OCI-LY7 (cell line): ENCODE results near the gene MYCT1. TPM values are rescaled to one million over a fixed set of nuclear protein-coding genes. Genes with fewer than 3 reads are reported as not detected.

Experiments
- BruUV-seq: library from RNA; stranded (reverse); fragments of 400-500 nt; replicated peaks from 2 replicates; lab custom pipeline; 2021; lab: Mats Ljungman, UMichigan
- CTCF ChIA-PET: fragments of 300-600 bp; sonication (Branson Sonifier 250); formaldehyde crosslinking; loops from one replicate; lab custom pipeline; 2022; ENCODE audit warnings: antibody characterized with exemption; ENCODE audit not compliant: unreplicated experiment; lab: Charles Lee
- POLR2A ChIA-PET: fragments of 300-600 bp; sonication (Branson Sonifier 250); formaldehyde crosslinking; loops from one replicate; lab custom pipeline; 2022; ENCODE audit warnings: antibody characterized with exemption; lab: Charles Lee
- DNase-seq: peaks from one replicate; pipeline ENCODE4 v3.0.0-alpha.2; 2015; ENCODE audit warnings: low spot score
- H2AFZ ChIP-seq: fragments of 200-600 bp; sonication (generic), shearing (Covaris generic); 2 replicates; pipeline ENCODE4 v1.6.1; 2014; ENCODE audit warnings: mild to moderate bottlenecking, antibody characterized with exemption, low read length, moderate library complexity
- H3K27ac ChIP-seq: fragments of 200-600 bp; sonication (generic); 2 replicates; pipeline ENCODE4 v1.5.1; 2014; ENCODE audit warnings: mixed run types, low read depth, mild to moderate bottlenecking, moderate library complexity, low read length, inconsistent platforms; ENCODE audit not compliant: poor library complexity, severe bottlenecking
- H3K36me3 ChIP-seq: fragments of 200-600 bp; sonication (generic); 2 replicates; pipeline ENCODE4 v1.6.1; 2014; ENCODE audit warnings: mild to moderate bottlenecking, antibody characterized with exemption, low read length, moderate library complexity, mixed read lengths; ENCODE audit not compliant: insufficient read depth
- H3K4me1 ChIP-seq: fragments of 200-600 bp; sonication (generic); 2 replicates; pipeline ENCODE4 v1.5.1; 2014; ENCODE audit warnings: mild to moderate bottlenecking, low read length; ENCODE audit not compliant: insufficient read depth, poor library complexity, severe bottlenecking
- H3K4me2 ChIP-seq: fragments of 200-600 bp; sonication (generic); 2 replicates; pipeline ENCODE4 v1.6.1; 2014; ENCODE audit warnings: mild to moderate bottlenecking, low read length
- H3K4me3 ChIP-seq: fragments of 200-600 bp; sonication (generic); 2 replicates; pipeline ENCODE4 v1.5.1; 2014; ENCODE audit warnings: mild to moderate bottlenecking, low read depth, low read length; ENCODE audit not compliant: poor library complexity, severe bottlenecking
- H3K79me2 ChIP-seq: fragments of 200-600 bp; sonication (generic); 2 replicates; pipeline ENCODE4 v1.6.1; 2016; ENCODE audit warnings: low read depth, mild to moderate bottlenecking, low read length, moderate library complexity, mixed read lengths; ENCODE audit not compliant: insufficient read depth
- H3K9me2 ChIP-seq: fragments of 200-600 bp; sonication (generic); 2 replicates; pipeline ENCODE4 v1.6.1; 2016; ENCODE audit warnings: mild to moderate bottlenecking, low read length, mixed read lengths; ENCODE audit not compliant: insufficient read depth
- H3K9me3 ChIP-seq: fragments of 200-600 bp; sonication (generic); 2 replicates; pipeline ENCODE4 v1.6.1; 2014; ENCODE audit warnings: mild to moderate bottlenecking, mixed run types, low read length, mixed read lengths
- H4K20me1 ChIP-seq: fragments of 200-600 bp; sonication (generic); 2 replicates; pipeline ENCODE4 v1.6.1; 2014; ENCODE audit warnings: mild to moderate bottlenecking, antibody characterized with exemption, low read length, moderate library complexity, mixed read lengths; ENCODE audit not compliant: insufficient read depth
- CTCF ChIP-seq: fragments of 200-600 bp; sonication (generic); conservative IDR thresholded peaks from 2 replicates; pipeline ENCODE4 v1.5.1; 2014; ENCODE audit warnings: mild to moderate bottlenecking, antibody characterized with exemption, low read length, moderate library complexity, mixed read lengths
- EZH2phosphoT487 ChIP-seq: fragments of 200-600 bp; sonication (generic); IDR thresholded peaks from 2 replicates; pipeline ENCODE4 v1.6.1; 2018; ENCODE audit warnings: low read depth, borderline replicate concordance, mild to moderate bottlenecking, mixed run types, antibody characterized with exemption, low read length, moderate library complexity, mixed read lengths
- intact Hi-C: fragments of 100-400 bp; cut with micrococcal nuclease; formaldehyde crosslinking; loops from one replicate; pipeline ENCODE4 v1.10.0; 2022; ENCODE audit not compliant: unreplicated experiment
- total RNA-seq, 2 experiments: library from RNA; depleted of rRNA in 1 of 2; stranded (reverse); fragments of >200 nt in 1 of 2; shearing (Covaris generic) in 1 of 2; gene quantifications; 2 replicates each; pipeline ENCODE4 v1.2.3, GENCODE V29; 2014 to 2022

The MYCT1 gene
- total RNA-seq, 2 experiments from 2014 or later, result 0.47 to 3.5 TPM

DNA sequence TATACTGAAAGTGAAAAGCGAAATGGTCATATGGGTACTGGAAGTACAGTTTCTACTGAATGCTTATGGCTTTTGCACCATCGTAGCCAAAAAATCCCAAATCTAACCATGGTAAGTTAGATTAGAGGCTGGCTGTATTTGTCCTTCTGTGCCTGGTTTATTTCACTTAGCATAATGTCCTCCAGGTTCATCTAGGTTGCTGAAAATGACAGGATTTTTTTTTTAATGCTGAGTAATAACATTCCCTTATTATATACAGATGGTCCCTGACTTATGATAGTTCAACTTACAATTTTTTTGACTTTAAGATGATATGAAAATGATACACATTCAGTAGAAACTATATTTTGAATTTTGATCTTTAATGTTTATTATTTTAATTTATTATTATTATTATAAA, 7.6 kb downstream of the MYCT1 start:
- no TSS peak for BruUV-seq
- POLR2A ChIA-PET, result interaction anchor here (0.7 to 1.3 kb wide), 4 partner anchors 19 to 155 kb away, joined by 3 to 4 read pairs (median 4); no protein-coding TSS in a partner anchor
- H3K27ac ChIP-seq, result no peak overlapping the region
- no peak overlapping the region for H2AFZ ChIP-seq
- no peaks in the 10 kb centered on the region for H4K20me1 ChIP-seq
- H3K36me3 ChIP-seq, result 0 out of 2 replicates have a peak, but pooled peaks cover 3% of the 10 kb centered on the region
- peaks cover 11% of the 10 kb centered on the region for H3K4me1 ChIP-seq
- no peak for DNase-seq
- intact Hi-C loops, result no loop called here
- CTCF ChIA-PET, result no interaction called here
- TF ChIP-seq CTCF (no peak), EZH2phosphoT487 (no peak)
- no peaks in the 10 kb centered on the region for H3K79me2 ChIP-seq
- peaks cover 11% of the 10 kb centered on the region; the same call in 1 of the 2 replicates for H3K9me3 ChIP-seq
- no peak overlapping the region for H3K4me3 ChIP-seq
- no peaks in the 10 kb centered on the region for H3K9me2 ChIP-seq
- no peak overlapping the region for H3K4me2 ChIP-seq

DNA sequence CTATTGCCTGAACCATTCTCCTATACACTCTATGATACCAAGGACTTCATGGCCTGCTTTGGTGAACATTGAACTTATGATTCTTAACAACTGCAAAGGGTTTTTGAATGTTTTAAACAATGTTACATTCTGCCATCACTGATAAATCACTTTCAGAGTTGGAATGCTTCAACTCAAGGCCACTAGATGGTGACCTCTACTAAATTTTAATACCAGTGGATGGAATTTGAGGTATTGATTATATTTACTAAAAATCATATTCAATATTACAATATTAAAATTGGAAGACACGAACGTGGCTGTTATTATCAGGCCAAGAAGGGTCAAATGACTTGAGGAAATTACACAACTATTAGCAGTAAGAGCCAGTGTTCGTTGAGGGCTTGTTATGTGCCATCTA, 18.6 kb downstream of the MYCT1 start:
- Histone ChIP-seq H3K9me2 (no peaks in the 10 kb centered on the region; the same call in 1 of the 2 replicates), H3K36me3 (no peaks in the 10 kb centered on the region), H3K27ac (no peak overlapping the region), H2AFZ (no peak overlapping the region), H3K4me3 (no peak overlapping the region), H3K9me3 (peaks cover 6% of the 10 kb centered on the region; the same call in 1 of the 2 replicates), H3K4me2 (no peak overlapping the region), H3K4me1 (peaks cover 9% of the 10 kb centered on the region), H3K79me2 (no peaks in the 10 kb centered on the region), H4K20me1 (no peaks in the 10 kb centered on the region)
- BruUV-seq, result no TSS peak
- ChIA-PET POLR2A (no interaction called here), CTCF (no interaction called here)
- no peak for DNase-seq
- intact Hi-C loops, result no loop called here
- no peak for TF ChIP-seq EZH2phosphoT487
- TF ChIP-seq CTCF, result peak; percentile 36; the same call in 1 of the 2 replicates

- H2AFZ ChIP-seq, result no peak overlapping the region
- TF ChIP-seq EZH2phosphoT487 (no peak), CTCF (no peak)
- peak; percentile 55 for DNase-seq
- no peaks in the 10 kb centered on the region for H3K79me2 ChIP-seq
- H3K4me1 ChIP-seq, result peaks cover 12% of the 10 kb centered on the region
- H3K36me3 ChIP-seq, result no peaks in the 10 kb centered on the region
- intact Hi-C loops, result no loop called here
- H3K4me3 ChIP-seq, result no peak overlapping the region
- H4K20me1 ChIP-seq, result no peaks in the 10 kb centered on the region
- POLR2A ChIA-PET, result interaction anchor here (0.5 to 2.9 kb wide), 5 partner anchors 12 to 1654 kb away, joined by 3 to 9 read pairs (median 3); no protein-coding TSS in a partner anchor
- no peaks in the 10 kb centered on the region for H3K9me3 ChIP-seq
- CTCF ChIA-PET, result no interaction called here
- no peak overlapping the region for H3K27ac ChIP-seq
- no peaks in the 10 kb centered on the region for H3K9me2 ChIP-seq
- peak overlapping the region; percentile 15; the same call in 1 of the 2 replicates for H3K4me2 ChIP-seq
- BruUV-seq, result no TSS peak
Measured at GRCh38 chr6:152720974-152721373, 23.3 kb downstream of the MYCT1 start.
